HUES6 (cell line): ENCODE data around the gene HELZ.
A peak's percentile ranks its signal among the peaks of the same experiment; 100 is the strongest.
"Not testable (repeated sequence)": the region's sequence is repeated elsewhere in the genome, so short reads cannot be mapped to it uniquely, and the experiment has no call there.

ENCODE experiments used
- H3K27ac ChIP-seq: 2 replicates; pipeline ENCODE4 v1.7.0; 2013; ENCODE audit warnings: low read depth, mild to moderate bottlenecking, low read length, inconsistent platforms
- H3K27me3 ChIP-seq: 2 replicates; pipeline ENCODE4 v1.6.1; 2013; ENCODE audit warnings: low read length; ENCODE audit not compliant: control insufficient read depth, insufficient read depth
- H3K36me3 ChIP-seq: 2 replicates; pipeline ENCODE4 v1.6.1; 2013; ENCODE audit warnings: low read length; ENCODE audit not compliant: control insufficient read depth, insufficient read depth
- H3K4me1 ChIP-seq: 2 replicates; pipeline ENCODE4 v1.6.1; 2013; ENCODE audit warnings: low read length; ENCODE audit not compliant: control insufficient read depth, insufficient read depth
- H3K4me3 ChIP-seq: 2 replicates; pipeline ENCODE4 v1.5.1; 2013; ENCODE audit warnings: low read depth, low read length
- H3K9ac ChIP-seq: one replicate; pipeline ENCODE4 v1.6.1; 2013; ENCODE audit warnings: mild to moderate bottlenecking, low read length
- H3K9me3 ChIP-seq: 2 replicates; pipeline ENCODE4 v1.6.1; 2013; ENCODE audit warnings: low read depth, low read length; ENCODE audit not compliant: control insufficient read depth, insufficient read depth

HELZ gene

DNA sequence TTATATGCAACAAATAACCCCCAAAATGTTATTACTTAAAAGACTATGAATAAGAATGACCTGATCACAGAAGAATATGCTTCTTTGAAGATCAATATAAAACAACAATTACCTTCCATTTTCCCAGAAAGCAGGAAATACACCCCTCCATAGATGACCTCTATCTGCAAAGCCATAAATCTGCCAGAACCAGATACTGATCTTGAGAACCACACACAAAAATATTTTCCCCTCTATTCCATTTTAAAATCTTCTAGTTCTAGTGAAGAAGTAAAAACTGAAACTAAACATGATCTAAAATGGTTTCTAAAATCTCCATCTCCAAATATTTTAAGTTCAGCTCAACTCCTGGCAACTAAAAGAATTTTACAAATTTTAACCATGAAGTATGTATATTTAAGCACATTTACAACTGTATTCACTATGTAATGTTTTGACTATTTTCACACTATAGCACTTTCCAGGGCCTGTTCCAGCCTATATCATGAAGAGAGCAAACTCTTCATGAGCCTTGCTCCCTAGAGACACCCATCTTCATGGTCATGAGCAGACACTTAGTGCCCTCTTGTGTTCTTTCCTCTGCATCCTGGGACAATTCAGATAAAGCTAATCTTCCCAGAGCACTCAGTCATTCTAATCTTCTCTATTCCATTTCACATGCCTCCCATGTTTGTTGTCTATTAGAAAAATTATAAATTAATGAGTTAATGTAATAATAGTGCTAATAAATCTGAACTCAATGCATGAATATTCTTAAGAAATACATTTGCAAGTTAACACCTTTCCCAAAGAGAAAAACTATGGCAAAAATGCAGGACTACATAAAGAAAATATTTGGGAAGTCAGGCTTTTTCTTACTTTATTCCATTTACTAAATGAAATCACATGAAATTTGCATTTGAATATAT is 87.0 kb downstream of the HELZ start:
- H3K9me3 ChIP-seq, result no peaks in the 10 kb centered on the region
- H3K27me3 ChIP-seq, result no peaks in the 10 kb centered on the region
- H3K9ac ChIP-seq, result no peak overlapping the region
- no peaks in the 10 kb centered on the region for H3K4me1 ChIP-seq
- H3K4me3 ChIP-seq, result no peak overlapping the region
- H3K27ac ChIP-seq, result no peak overlapping the region
- H3K36me3 ChIP-seq, result peaks cover 19% of the 10 kb centered on the region

DNA sequence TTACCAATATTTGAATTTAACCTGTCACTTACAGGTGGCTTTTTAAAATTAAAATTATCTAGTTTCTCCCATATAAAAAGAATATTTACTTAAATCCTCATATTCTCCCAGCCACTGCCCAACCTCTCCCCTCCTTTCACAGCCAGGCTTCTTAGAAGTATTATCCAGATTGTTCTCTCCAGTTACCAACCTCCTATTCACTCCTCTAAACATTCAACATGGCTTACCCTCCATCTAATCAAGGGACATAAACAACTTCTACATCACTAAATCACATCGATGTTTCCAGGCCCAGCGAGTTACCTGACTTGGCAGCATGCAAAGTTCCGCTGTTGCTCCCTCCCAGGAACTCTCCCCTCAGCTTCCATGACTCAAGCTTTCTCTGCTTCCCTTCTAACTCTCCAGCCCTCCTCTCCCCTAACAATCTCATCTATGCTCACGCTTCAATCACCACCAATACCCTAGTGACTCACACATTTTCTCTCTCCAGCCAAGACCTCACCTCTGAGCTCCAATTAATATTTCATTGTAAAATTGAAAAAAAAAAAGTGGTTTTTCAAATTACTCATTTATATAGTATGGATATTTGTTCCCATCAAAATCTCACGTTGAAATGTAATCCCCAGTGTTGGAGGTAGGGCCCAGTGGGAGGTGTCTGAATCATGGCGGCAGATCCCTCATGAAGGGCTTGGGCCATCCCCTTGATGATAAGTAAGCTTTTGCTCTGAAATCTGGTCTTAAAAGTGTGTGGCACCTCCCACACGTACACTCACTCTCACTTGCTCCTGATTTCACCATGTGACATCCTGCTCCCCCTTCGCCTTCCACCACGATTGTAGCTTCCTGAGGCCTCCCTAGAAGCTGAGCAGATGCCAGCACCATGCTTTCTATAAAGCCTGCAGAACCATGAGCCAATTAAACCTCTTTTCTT is 88.5 kb downstream of the HELZ start:
- Histone ChIP-seq H3K9me3 (no peaks in the 10 kb centered on the region), H3K27ac (no peak overlapping the region), H3K36me3 (peaks cover 17% of the 10 kb centered on the region), H3K9ac (no peak overlapping the region), H3K27me3 (no peaks in the 10 kb centered on the region), H3K4me3 (no peak overlapping the region), H3K4me1 (no peaks in the 10 kb centered on the region)

DNA sequence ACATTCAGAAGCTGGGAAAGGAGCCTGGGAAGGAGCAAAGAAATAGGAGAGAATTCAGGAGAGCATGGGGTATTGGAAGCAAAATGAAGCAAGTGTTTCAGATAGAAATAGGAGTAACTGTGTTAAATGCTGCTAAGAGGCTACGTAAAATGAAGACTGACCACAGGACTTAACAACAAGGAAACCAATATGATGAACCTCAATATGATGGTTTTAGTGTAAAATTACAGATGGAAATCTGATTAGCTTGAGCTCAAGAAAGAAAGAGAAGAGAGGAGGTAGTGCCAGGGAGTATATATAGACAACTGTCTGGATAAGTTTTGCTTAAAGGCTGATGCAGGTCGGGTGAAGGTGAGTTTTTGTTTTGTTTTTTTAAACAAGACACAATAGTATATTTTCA is 92.2 kb downstream of the HELZ start:
- H3K36me3 ChIP-seq, result peaks cover 28% of the 10 kb centered on the region

DNA sequence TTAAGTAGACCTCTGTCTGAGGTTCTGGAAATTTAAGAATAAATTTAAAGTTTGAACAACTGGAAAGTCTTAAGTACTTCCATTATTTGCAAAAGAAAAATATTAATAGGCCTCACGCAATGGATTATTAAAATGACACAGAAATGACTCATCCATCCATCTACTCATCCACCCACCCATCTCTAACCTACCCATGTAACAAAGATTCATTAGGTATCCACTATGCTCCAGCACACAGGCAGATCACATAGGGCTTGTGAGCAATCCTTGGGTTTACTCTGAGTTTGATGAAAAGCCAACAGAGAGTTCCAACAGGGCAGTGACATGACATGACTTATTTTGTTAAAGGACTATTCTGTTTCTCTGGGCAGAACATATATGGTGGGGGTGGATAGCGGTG is 93.3 kb downstream of the HELZ start:
- Histone ChIP-seq H3K9me3 (no peaks in the 10 kb centered on the region), H3K27ac (no peak overlapping the region), H3K27me3 (no peaks in the 10 kb centered on the region), H3K4me3 (no peak overlapping the region), H3K36me3 (peaks cover 29% of the 10 kb centered on the region), H3K4me1 (no peaks in the 10 kb centered on the region), H3K9ac (no peak overlapping the region)

More for the DNA sequence above, 92.2 kb downstream of the HELZ start:
- Histone ChIP-seq H3K4me3 (no peak overlapping the region), H3K27me3 (no peaks in the 10 kb centered on the region), H3K9ac (no peak overlapping the region), H3K27ac (no peak overlapping the region), H3K4me1 (no peaks in the 10 kb centered on the region), H3K9me3 (no peaks in the 10 kb centered on the region)

DNA sequence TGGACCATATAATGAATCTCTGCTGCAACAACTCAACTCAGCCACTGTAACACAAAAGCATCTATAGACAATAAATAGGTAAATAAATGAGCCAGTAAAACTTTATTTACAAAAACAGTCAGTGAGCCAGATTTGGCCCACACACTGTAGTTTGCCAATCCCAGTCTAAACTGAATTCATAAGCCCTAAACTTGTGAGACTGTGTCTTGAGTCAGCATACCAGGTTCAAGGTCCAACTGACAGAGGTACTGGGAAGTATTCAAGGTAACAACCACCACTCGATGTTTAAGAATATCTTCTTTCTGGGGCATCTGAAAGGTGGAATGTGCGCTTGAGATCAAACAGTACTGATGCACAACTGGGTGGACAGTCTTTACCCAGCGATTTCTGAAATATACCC is 94.2 kb downstream of the HELZ start:
- no peaks in the 10 kb centered on the region for H3K27me3 ChIP-seq
- no peak overlapping the region for H3K9ac ChIP-seq
- no peak overlapping the region for H3K27ac ChIP-seq
- no peaks in the 10 kb centered on the region for H3K9me3 ChIP-seq
- H3K4me1 ChIP-seq, result peaks cover 4% of the 10 kb centered on the region; the same call in 1 of the 2 replicates
- H3K4me3 ChIP-seq, result no peak overlapping the region
- peaks cover 33% of the 10 kb centered on the region for H3K36me3 ChIP-seq

DNA sequence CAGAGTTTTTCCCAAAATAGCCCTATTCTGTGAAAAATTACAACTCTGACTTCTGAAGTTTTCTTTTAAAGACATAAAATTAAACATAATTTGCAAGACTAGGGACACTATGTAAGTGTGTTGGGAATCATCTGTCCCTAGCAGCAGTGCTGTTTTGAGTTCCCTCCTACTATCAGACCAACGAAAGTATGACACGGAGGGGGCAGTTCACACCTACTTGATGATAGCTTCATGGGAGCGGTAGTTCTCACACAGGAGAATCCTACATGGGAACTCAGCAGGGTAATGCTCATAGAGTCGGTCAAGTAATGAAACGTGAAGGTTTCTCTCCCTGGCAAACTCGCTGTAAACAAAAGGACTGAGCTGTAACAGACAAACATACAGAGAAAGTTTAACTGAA is 96.6 kb downstream of the HELZ start:
- Histone ChIP-seq H3K9me3 (no peaks in the 10 kb centered on the region), H3K4me1 (peaks cover 10% of the 10 kb centered on the region; the same call in 1 of the 2 replicates), H3K36me3 (peaks cover 36% of the 10 kb centered on the region), H3K4me3 (no peak overlapping the region), H3K9ac (no peak overlapping the region), H3K27me3 (no peaks in the 10 kb centered on the region), H3K27ac (no peak overlapping the region)

DNA sequence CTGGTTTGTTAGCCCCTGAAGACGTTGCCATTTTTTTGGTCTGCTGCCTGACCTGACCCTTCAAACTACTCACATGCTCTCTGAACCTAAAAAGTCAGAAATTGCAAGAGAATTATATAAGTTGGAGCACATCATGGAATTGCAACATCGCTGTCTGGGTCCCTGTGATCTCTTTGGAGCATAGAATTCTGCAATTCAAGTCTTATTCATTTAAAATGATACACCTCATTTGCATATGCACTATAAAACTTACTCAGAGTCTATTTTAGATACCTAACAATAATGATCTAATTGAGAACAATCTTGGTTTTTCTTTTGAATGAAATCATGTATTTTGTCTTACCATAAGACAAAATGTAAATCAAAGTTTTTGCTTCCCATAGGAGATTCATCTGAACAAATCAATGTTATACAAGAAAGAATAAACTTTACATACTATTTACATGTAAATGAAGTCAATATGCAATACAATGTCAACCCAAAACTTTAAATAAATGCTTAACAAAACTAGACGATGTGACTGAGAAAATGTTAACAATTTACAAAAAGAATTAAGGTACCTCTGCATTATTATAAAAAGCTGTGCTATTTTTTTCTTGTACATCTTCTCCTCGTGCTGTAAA is 99.7 kb downstream of the HELZ start:
- Histone ChIP-seq H3K36me3 (peaks cover 26% of the 10 kb centered on the region), H3K27ac (peak overlapping the region; percentile 43), H3K9me3 (no peaks in the 10 kb centered on the region), H3K27me3 (no peaks in the 10 kb centered on the region), H3K4me1 (peaks cover 10% of the 10 kb centered on the region; the same call in 1 of the 2 replicates), H3K9ac (no peak overlapping the region), H3K4me3 (no peak overlapping the region)

DNA sequence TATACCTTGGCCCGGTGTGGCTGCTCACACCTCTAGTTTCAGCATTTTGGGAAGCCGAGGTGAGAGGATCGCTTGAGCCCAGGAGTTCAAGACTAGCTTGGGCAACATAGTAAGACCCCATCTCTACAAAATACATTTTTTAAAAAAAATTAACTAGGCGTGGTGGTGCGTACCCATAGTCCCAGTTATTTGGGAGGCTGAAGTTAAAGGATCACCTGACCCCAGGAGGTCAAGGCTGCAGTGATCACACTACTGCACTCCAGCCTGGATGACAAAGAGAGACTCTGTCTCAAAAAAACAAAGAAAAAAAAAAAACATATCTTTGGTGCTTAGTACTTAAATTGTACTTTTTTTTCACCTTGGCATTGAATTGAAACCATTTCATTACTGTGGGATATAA is 101.7 kb downstream of the HELZ start:
- Histone ChIP-seq H3K4me3 (no peak overlapping the region), H3K27me3 (no peaks in the 10 kb centered on the region), H3K27ac (no peak overlapping the region), H3K4me1 (peaks cover 10% of the 10 kb centered on the region; the same call in 1 of the 2 replicates), H3K9ac (no peak overlapping the region), H3K9me3 (no peaks in the 10 kb centered on the region), H3K36me3 (peaks cover 23% of the 10 kb centered on the region)

DNA sequence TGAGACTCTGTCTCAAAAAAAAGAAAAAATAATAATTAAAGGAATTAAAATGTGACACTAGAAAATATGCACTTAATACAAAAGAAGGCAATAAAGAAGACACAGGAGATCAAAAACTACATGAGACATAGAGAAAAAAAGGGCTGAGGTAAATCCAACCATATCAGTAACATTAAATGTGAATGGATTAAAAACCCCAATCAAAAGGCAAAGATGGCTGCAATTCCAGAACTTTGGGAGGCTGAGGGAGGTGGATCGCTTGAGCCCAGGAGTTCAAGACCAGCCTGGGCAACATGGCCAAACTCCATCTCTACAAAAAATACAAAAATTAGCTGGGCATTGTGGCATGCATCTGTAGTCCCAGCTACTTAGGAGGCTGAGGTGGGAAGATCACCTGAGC is 103.0 kb downstream of the HELZ start:
- not testable (repeated sequence) for H3K9ac ChIP-seq, H3K27ac ChIP-seq

DNA sequence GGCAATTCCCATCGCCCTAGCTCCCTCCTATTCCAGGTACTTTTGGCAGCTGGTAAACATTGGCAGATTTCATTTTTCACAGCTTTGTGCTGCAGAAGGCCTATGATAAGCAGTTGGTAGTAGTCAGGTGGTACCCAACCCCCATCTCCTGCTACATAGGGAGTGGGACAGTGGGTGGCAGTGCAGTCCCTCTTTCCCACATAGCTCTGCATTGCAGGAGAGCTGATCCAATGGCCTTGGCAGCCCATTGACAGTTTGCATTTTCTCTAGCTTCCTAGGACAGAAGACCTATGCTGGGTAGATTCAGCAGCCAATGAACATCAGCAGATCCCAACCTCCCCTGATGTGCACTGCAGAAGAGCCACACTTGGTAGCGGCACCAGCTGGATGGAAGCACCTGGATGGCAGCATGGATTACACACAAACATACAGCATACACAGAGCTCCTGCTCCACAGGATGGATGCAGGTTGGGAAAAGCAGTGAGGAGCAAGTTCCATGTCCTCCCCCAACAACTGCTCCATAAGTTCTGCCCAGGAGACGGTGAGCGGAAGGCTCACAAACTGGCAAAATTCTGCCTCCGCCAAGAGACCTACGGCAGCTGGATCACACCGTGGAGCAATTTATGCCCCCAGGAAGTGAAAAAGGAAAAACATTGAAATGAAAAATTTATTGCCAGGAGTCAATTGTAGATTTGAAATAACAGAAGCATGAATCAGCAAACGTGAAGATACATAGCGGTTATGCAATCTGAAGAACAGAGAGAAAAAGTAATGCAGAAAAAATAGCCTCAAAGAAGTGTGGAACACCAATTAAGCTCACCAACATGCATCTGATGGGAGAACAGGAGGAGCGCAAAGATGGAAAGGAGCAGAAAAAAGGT is 105.0 kb downstream of the HELZ start:
- Histone ChIP-seq H3K9ac (no peak overlapping the region), H3K9me3 (no peaks in the 10 kb centered on the region), H3K27me3 (no peaks in the 10 kb centered on the region), H3K27ac (no peak overlapping the region), H3K36me3 (peaks cover 32% of the 10 kb centered on the region), H3K4me3 (no peak overlapping the region), H3K4me1 (peaks cover 2% of the 10 kb centered on the region; the same call in 1 of the 2 replicates)

More for the DNA sequence above, 103.0 kb downstream of the HELZ start:
- peaks cover 10% of the 10 kb centered on the region; the same call in 1 of the 2 replicates for H3K4me1 ChIP-seq
- not testable (repeated sequence) for H3K27me3 ChIP-seq, H3K9me3 ChIP-seq, H3K4me3 ChIP-seq
- peaks cover 21% of the 10 kb centered on the region for H3K36me3 ChIP-seq
